Activated CD4-positive, alpha-beta T cell treated with anti-CD3 and anti-CD28 coated beads, Interleukin-2, amount 10 ng/mL, durations not matched to agents 24 days and 14 days (primary cell): ENCODE data around the gene UBE2H. TPM values are rescaled to one million over a fixed set of nuclear protein-coding genes. Genes with fewer than 3 reads are reported as not detected.
A peak's percentile ranks its signal among the peaks of the same experiment; 100 is the strongest.

ENCODE experiments used
- DNase-seq: peaks from one replicate; pipeline ENCODE4 v3.0.0; 2022
- H3K27ac Mint-ChIP-seq: one replicate; pipeline ENCODE4 v1.8.0; 2022; ENCODE audit warnings: mild to moderate bottlenecking, mixed read lengths
- H3K27me3 Mint-ChIP-seq: one replicate; pipeline ENCODE4 v1.8.0; 2022; ENCODE audit warnings: mixed read lengths
- H3K36me3 Mint-ChIP-seq: one replicate; pipeline ENCODE4 v1.8.0; 2022; ENCODE audit warnings: low read depth, mild to moderate bottlenecking, mixed read lengths
- H3K4me1 Mint-ChIP-seq: one replicate; pipeline ENCODE4 v1.8.0; 2021; ENCODE audit warnings: mixed read lengths
- H3K4me3 Mint-ChIP-seq: one replicate; pipeline ENCODE4 v1.8.0; 2022; ENCODE audit warnings: mild to moderate bottlenecking, moderate library complexity, mixed read lengths
- H3K9me3 Mint-ChIP-seq: one replicate; pipeline ENCODE4 v1.8.0; 2021; ENCODE audit warnings: mixed read lengths
- intact Hi-C: fragments of 100-400 bp; cut with micrococcal nuclease; formaldehyde crosslinking; loops from one replicate; pipeline ENCODE4 v1.15.1; 2023
- total RNA-seq: library from RNA; stranded (reverse); gene quantifications from 2 replicates; pipeline ENCODE4 v1.2.3, GENCODE V29; 2022

The UBE2H gene
- total RNA-seq, 1 donor from 2014 or later, result 21.7 TPM

GRCh38 chr7:129959471-129960203 is 6.9 kb upstream of the UBE2H start:
- Mint-ChIP-seq H3K36me3 (no peaks in the 10 kb centered on the region), H3K27ac (no peak overlapping the region), H3K9me3 (no peaks in the 10 kb centered on the region), H3K4me1 (no peaks in the 10 kb centered on the region), H3K27me3 (peaks cover 6% of the 10 kb centered on the region), H3K4me3 (no peak overlapping the region)
- intact Hi-C loops, result no loop called here
- DNase-seq, result no peak

- no peak overlapping the region for H3K27ac Mint-ChIP-seq
- H3K4me3 Mint-ChIP-seq, result no peak overlapping the region
- intact Hi-C loops, result no loop called here
- no peaks in the 10 kb centered on the region for H3K9me3 Mint-ChIP-seq
- no peak for DNase-seq
- no peaks in the 10 kb centered on the region for H3K36me3 Mint-ChIP-seq
- H3K4me1 Mint-ChIP-seq, result no peaks in the 10 kb centered on the region
- H3K27me3 Mint-ChIP-seq, result peaks cover 6% of the 10 kb centered on the region
Measured at GRCh38 chr7:129958643-129959470, 6.1 kb upstream of the UBE2H start.

- no peak overlapping the region for H3K27ac Mint-ChIP-seq
- peaks cover 14% of the 10 kb centered on the region for H3K4me1 Mint-ChIP-seq
- peaks cover 6% of the 10 kb centered on the region for H3K27me3 Mint-ChIP-seq
- H3K36me3 Mint-ChIP-seq, result peaks cover 2% of the 10 kb centered on the region
- no peak for DNase-seq
- intact Hi-C loops, result no loop called here
- no peaks in the 10 kb centered on the region for H3K9me3 Mint-ChIP-seq
- no peak overlapping the region for H3K4me3 Mint-ChIP-seq
Measured at GRCh38 chr7:129955993-129956543, 3.3 kb upstream of the UBE2H start.

GRCh38 chr7:129952086-129952652 is 591 bp downstream of the UBE2H start:
- Mint-ChIP-seq H3K27me3 (peaks cover 3% of the 10 kb centered on the region), H3K4me1 (peaks cover 19% of the 10 kb centered on the region), H3K27ac (peak overlapping the region; percentile 89), H3K36me3 (peaks cover 2% of the 10 kb centered on the region), H3K4me3 (no peak overlapping the region), H3K9me3 (no peaks in the 10 kb centered on the region)
- peak; percentile 81 for DNase-seq
- intact Hi-C loops, result loop anchor here (2.0 to 5.0 kb wide), 3 partner anchors 59 to 513 kb away; partner anchors contain the start of gene NRF1

GRCh38 chr7:129951226-129952085 is 1.3 kb downstream of the UBE2H start:
- intact Hi-C loops, result loop anchor here (2.0 to 5.0 kb wide), 3 partner anchors 59 to 513 kb away; partner anchors contain the start of gene NRF1
- peak; percentile 69 for DNase-seq
- peaks cover 3% of the 10 kb centered on the region for H3K27me3 Mint-ChIP-seq
- H3K4me3 Mint-ChIP-seq, result no peak overlapping the region
- H3K27ac Mint-ChIP-seq, result peak overlapping the region; percentile 89
- H3K4me1 Mint-ChIP-seq, result peaks cover 19% of the 10 kb centered on the region
- no peaks in the 10 kb centered on the region for H3K9me3 Mint-ChIP-seq
- H3K36me3 Mint-ChIP-seq, result peaks cover 3% of the 10 kb centered on the region

GRCh38 chr7:129950933-129951225 is 1.9 kb downstream of the UBE2H start:
- no peak for DNase-seq
- Mint-ChIP-seq H3K9me3 (no peaks in the 10 kb centered on the region), H3K36me3 (peaks cover 3% of the 10 kb centered on the region), H3K4me1 (peaks cover 19% of the 10 kb centered on the region), H3K4me3 (no peak overlapping the region), H3K27me3 (peaks cover 2% of the 10 kb centered on the region), H3K27ac (no peak overlapping the region)
- intact Hi-C loops, result loop anchor here (5.0 kb wide), 1 partner anchor 339 kb away; the partner anchor contains the start of gene NRF1

GRCh38 chr7:129950191-129950932 is 2.4 kb downstream of the UBE2H start:
- Mint-ChIP-seq H3K4me3 (no peak overlapping the region), H3K36me3 (peaks cover 3% of the 10 kb centered on the region), H3K27me3 (no peaks in the 10 kb centered on the region), H3K27ac (no peak overlapping the region), H3K9me3 (no peaks in the 10 kb centered on the region), H3K4me1 (peaks cover 19% of the 10 kb centered on the region)
- DNase-seq, result peak; percentile 70
- intact Hi-C loops, result loop anchor here (5.0 kb wide), 1 partner anchor 338 kb away; the partner anchor contains the start of gene NRF1

- no peaks in the 10 kb centered on the region for H3K9me3 Mint-ChIP-seq
- peaks cover 5% of the 10 kb centered on the region for H3K36me3 Mint-ChIP-seq
- DNase-seq, result peak; percentile 75
- no peak overlapping the region for H3K4me3 Mint-ChIP-seq
- intact Hi-C loops, result loop anchor here (2.0 to 10.0 kb wide), 9 partner anchors 43 to 1158 kb away; partner anchors contain the start of genes AHCYL2 and NRF1
- no peak overlapping the region for H3K27ac Mint-ChIP-seq
- H3K27me3 Mint-ChIP-seq, result no peaks in the 10 kb centered on the region
- peaks cover 21% of the 10 kb centered on the region for H3K4me1 Mint-ChIP-seq
Measured at GRCh38 chr7:129949292-129950133, 3.2 kb downstream of the UBE2H start.

- no peaks in the 10 kb centered on the region for H3K9me3 Mint-ChIP-seq
- H3K27me3 Mint-ChIP-seq, result no peaks in the 10 kb centered on the region
- peaks cover 6% of the 10 kb centered on the region for H3K36me3 Mint-ChIP-seq
- intact Hi-C loops, result loop anchor here (2.0 to 10.0 kb wide), 8 partner anchors 42 to 1158 kb away; partner anchors contain the start of gene AHCYL2
- DNase-seq, result peak; percentile 96
- H3K4me1 Mint-ChIP-seq, result peaks cover 22% of the 10 kb centered on the region
- no peak overlapping the region for H3K4me3 Mint-ChIP-seq
- H3K27ac Mint-ChIP-seq, result no peak overlapping the region
Measured at GRCh38 chr7:129948877-129949291, 3.9 kb downstream of the UBE2H start.

GRCh38 chr7:129948338-129948737 is 4.4 kb downstream of the UBE2H start:
- DNase-seq, result no peak

GRCh38 chr7:129947701-129948100 is 5.1 kb downstream of the UBE2H start:
- no peaks in the 10 kb centered on the region for H3K27me3 Mint-ChIP-seq
- DNase-seq, result no peak
- H3K27ac Mint-ChIP-seq, result no peak overlapping the region
- H3K4me3 Mint-ChIP-seq, result no peak overlapping the region
- intact Hi-C loops, result loop anchor here (2.0 to 10.0 kb wide), 8 partner anchors 41 to 1160 kb away; partner anchors contain the start of gene AHCYL2
- no peaks in the 10 kb centered on the region for H3K9me3 Mint-ChIP-seq
- peaks cover 5% of the 10 kb centered on the region for H3K36me3 Mint-ChIP-seq
- H3K4me1 Mint-ChIP-seq, result peaks cover 16% of the 10 kb centered on the region

More at GRCh38 chr7:129948338-129948737, 4.4 kb downstream of the UBE2H start:
- Mint-ChIP-seq H3K4me3 (no peak overlapping the region), H3K27me3 (no peaks in the 10 kb centered on the region), H3K4me1 (peaks cover 22% of the 10 kb centered on the region), H3K27ac (no peak overlapping the region), H3K36me3 (peaks cover 6% of the 10 kb centered on the region), H3K9me3 (no peaks in the 10 kb centered on the region)
- intact Hi-C loops, result loop anchor here (2.0 to 10.0 kb wide), 8 partner anchors 42 to 1159 kb away; partner anchors contain the start of gene AHCYL2
